GM23338 (cell line): ENCODE measurements around the gene NUBPL. TPM values are rescaled to one million over a fixed set of nuclear protein-coding genes. Genes with fewer than 3 reads are reported as not detected.
"Not testable (repeated sequence)": the region's sequence is repeated elsewhere in the genome, so short reads cannot be mapped to it uniquely, and the experiment has no call there.

Experiments
- ATAC-seq: fragments of 200-7000 bp; cut with Tn5 transposase; 3 replicates; pipeline ENCODE4 v1.9.1; 2020
- DNase-seq: peaks from one replicate; pipeline ENCODE4 v3.0.0-alpha.2; 2015; ENCODE audit warnings: low spot score
- H2AFZ ChIP-seq: fragments of 200-600 bp; sonication (generic); 2 replicates; pipeline ENCODE4 v1.8.0; 2016; ENCODE audit warnings: antibody characterized with exemption, mild to moderate bottlenecking, moderate library complexity
- H3F3A ChIP-seq: fragments of 200-600 bp; sonication (generic); replicated peaks from 2 replicates; pipeline ENCODE4 v1.8.0; 2017; ENCODE audit warnings: antibody characterized with exemption, mixed run types, low read depth
- H3K27ac ChIP-seq: fragments of 200-600 bp; sonication (generic); 2 replicates; pipeline ENCODE4 v1.6.1; 2016; ENCODE audit warnings: low read depth
- H3K27me3 ChIP-seq: fragments of 200-600 bp; sonication (generic); 2 replicates; pipeline ENCODE4 v1.8.0; 2016; ENCODE audit warnings: mild to moderate bottlenecking, mixed run types, moderate library complexity; ENCODE audit not compliant: insufficient read depth
- H3K36me3 ChIP-seq: fragments of 200-600 bp; sonication (generic); 2 replicates; pipeline ENCODE4 v1.8.0; 2016; ENCODE audit warnings: mild to moderate bottlenecking; ENCODE audit not compliant: insufficient read depth
- H3K4me1 ChIP-seq: fragments of 200-600 bp; sonication (generic); 2 replicates; pipeline ENCODE4 v1.8.0; 2016; ENCODE audit warnings: mild to moderate bottlenecking, moderate library complexity; ENCODE audit not compliant: insufficient read depth
- H3K4me2 ChIP-seq: fragments of 200-600 bp; sonication (generic); 2 replicates; pipeline ENCODE4 v1.7.1; 2017; ENCODE audit warnings: mixed run types
- H3K4me3 ChIP-seq: fragments of 200-600 bp; sonication (generic); 2 replicates; pipeline ENCODE4 v1.6.1; 2016; ENCODE audit warnings: mixed run types
- H3K79me2 ChIP-seq: fragments of 200-600 bp; sonication (generic); replicated peaks from 2 replicates; pipeline ENCODE4 v1.8.0; 2017; ENCODE audit warnings: mild to moderate bottlenecking; ENCODE audit not compliant: insufficient read depth
- H3K9me2 ChIP-seq: fragments of 200-600 bp; sonication (generic); 2 replicates; pipeline ENCODE4 v1.8.0; 2017; ENCODE audit not compliant: insufficient read depth
- H4K20me1 ChIP-seq: fragments of 200-600 bp; sonication (generic); replicated peaks from 2 replicates; pipeline ENCODE4 v1.8.0; 2017; ENCODE audit warnings: mild to moderate bottlenecking; ENCODE audit not compliant: insufficient read depth
- H3K27ac Mint-ChIP-seq: 2 replicates; pipeline ENCODE4 v1.8.0; 2020; ENCODE audit warnings: inconsistent platforms, mild to moderate bottlenecking, moderate library complexity, mixed read lengths
- H3K27me3 Mint-ChIP-seq: 3 replicates; pipeline ENCODE4 v1.8.0; 2022; ENCODE audit warnings: low read depth, mild to moderate bottlenecking, moderate library complexity, mixed read lengths, inconsistent platforms; ENCODE audit not compliant: insufficient read depth, poor library complexity
- H3K36me3 Mint-ChIP-seq: 3 replicates; pipeline ENCODE4 v1.8.0; 2021; ENCODE audit warnings: low read depth, mild to moderate bottlenecking, inconsistent platforms, moderate library complexity, mixed read lengths
- H3K4me1 Mint-ChIP-seq: 3 replicates; pipeline ENCODE4 v1.8.0; 2020; ENCODE audit warnings: mild to moderate bottlenecking, inconsistent platforms, mixed read lengths
- H3K4me3 Mint-ChIP-seq: 3 replicates; pipeline ENCODE4 v1.8.0; 2021; ENCODE audit warnings: moderate library complexity, mild to moderate bottlenecking, inconsistent platforms, mixed read lengths
- H3K9me3 Mint-ChIP-seq: 3 replicates; pipeline ENCODE4 v1.8.0; 2020; ENCODE audit warnings: moderate library complexity, mild to moderate bottlenecking, inconsistent platforms, mixed read lengths
- EZH2 ChIP-seq: fragments of 200-600 bp; sonication (generic); IDR thresholded peaks from one replicate; pipeline ENCODE4 v1.8.0; 2017; ENCODE audit warnings: antibody characterized with exemption, mild to moderate bottlenecking, low read depth; ENCODE audit not compliant: unreplicated experiment
- POLR2AphosphoS5 ChIP-seq: IDR thresholded peaks from 2 replicates; pipeline ENCODE4 v1.6.1; 2016; ENCODE audit warnings: antibody characterized with exemption, low read depth
- ZNF114 ChIP-seq: fragments of 250-450 bp; sonication (Bioruptor Pico); IDR thresholded peaks from 2 replicates; pipeline ENCODE4 v1.5.0; 2020; ENCODE audit warnings: mild to moderate bottlenecking, moderate library complexity
- ZNF331 ChIP-seq: fragments of 250-450 bp; sonication (Bioruptor Pico); IDR thresholded peaks from 2 replicates; pipeline ENCODE4 v1.5.0; 2020; ENCODE audit warnings: low read depth, mild to moderate bottlenecking, moderate library complexity
- polyA plus RNA-seq: library from polyadenylated mRNA; unstranded; fragments of >200 nt; fragmentation: Nextera tagmentation; extraction: Ambion mirVana; gene quantifications from 2 replicates; pipeline ENCODE4 v1.2.1, GENCODE V29; 2016
- total RNA-seq: library from RNA; depleted of rRNA; stranded (reverse); fragments of >200 nt; shearing (Covaris generic); gene quantifications from 2 replicates; pipeline ENCODE4 v1.2.3, GENCODE V29; 2014

The NUBPL gene
- total and polyA plus RNA-seq, 2 experiments from 2014 or later: 6.1 to 20.7 TPM

DNA sequence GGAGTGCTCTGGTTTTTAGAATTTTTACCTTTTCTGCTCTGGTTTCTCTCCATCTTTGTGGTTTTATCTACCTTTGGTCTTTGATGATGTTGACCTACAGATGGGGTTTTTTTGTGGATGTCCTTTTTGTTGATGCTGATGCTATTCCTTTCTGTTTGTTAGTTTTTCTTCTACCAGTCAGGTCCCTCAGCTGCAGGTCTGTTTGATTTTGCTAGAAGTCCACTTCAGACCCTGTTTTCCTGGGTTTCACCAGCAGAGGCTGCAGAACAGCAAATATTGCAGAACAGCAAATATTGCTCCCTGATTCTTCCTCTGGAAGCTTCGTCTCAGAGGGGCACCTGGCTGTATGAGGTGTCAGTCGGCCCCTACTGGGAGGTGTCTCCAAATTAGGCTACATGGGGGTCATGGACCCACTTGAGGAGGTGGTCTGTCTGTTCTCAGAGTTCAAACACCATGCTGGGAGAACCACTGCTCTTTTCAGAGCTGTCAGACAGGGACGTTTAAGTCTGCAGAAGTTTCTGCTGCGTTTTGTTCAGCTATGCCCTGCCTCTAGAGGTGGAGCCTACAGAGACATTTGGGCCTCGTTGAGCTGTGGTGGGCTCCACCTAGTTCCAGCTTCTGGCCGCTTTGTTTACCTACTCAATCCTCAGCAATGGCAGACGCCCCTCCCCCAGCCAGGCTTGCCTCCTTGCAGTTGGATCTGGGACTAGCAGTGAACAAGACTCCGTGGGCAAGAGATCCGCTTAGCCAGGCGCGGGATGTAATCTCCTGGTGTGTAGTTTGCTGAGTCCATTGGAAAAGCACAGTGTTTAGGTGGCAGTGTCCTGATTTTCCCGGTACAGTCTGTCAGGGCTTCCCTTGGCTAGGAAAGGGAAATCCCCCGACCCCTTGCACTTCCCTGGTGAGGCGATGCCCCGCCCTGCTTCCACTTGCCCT is 250.8 kb downstream of the NUBPL start:
- not testable (repeated sequence) for H3K4me1 ChIP-seq, ATAC-seq, H3K79me2 ChIP-seq, H2AFZ ChIP-seq, H3K27ac ChIP-seq, H3K27me3 Mint-ChIP-seq, H4K20me1 ChIP-seq, H3K27me3 ChIP-seq, H3F3A ChIP-seq, H3K4me3 Mint-ChIP-seq, H3K9me2 ChIP-seq, H3K4me3 ChIP-seq, H3K4me2 ChIP-seq, H3K36me3 Mint-ChIP-seq, H3K4me1 Mint-ChIP-seq, H3K27ac Mint-ChIP-seq, H3K36me3 ChIP-seq
- H3K9me3 Mint-ChIP-seq: peaks cover 23% of the 10 kb centered on the region
- peak; percentile 17 for DNase-seq

DNA sequence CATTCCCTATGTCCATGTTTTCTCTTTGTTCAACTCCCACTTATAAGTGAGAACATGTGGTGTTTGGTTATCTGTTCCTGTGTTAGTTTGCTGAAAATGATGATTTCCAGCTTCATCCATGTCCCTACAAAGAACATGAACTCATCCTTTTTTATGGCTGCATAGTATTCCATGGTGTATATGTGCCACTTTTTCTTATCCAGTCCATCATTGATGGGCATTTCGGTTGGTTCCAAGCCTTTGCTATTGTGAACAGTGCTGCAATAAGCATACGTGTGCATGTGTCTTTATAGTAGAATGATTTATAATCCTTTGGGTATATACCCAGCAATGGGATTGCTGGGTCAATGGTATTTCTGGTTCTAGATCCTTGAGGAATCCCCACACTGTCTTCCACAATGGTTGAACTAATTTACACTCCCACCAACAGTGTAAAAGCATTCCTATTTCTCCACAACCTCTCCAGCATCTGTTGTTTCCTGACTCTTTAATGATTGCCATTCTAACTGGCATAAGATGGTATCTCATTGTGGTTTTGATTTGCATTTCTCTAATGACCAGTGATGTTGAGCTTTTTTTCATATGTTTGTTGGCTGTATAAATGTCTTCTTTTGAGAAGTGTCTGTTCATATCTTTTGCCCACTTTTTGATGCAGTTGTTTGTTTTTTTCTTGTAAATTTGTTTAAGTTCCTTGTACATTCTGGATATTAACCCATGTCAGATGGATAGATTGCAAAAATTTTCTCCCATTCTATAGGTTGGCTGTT is 252.7 kb downstream of the NUBPL start:
- H3K4me1 ChIP-seq, ATAC-seq, DNase-seq, H3K9me2 ChIP-seq, H2AFZ ChIP-seq, H3K27ac ChIP-seq, H3K27me3 ChIP-seq, H3K4me2 ChIP-seq, H3K36me3 Mint-ChIP-seq, H3K4me1 Mint-ChIP-seq, H4K20me1 ChIP-seq, H3K36me3 ChIP-seq, H3F3A ChIP-seq, H3K27ac Mint-ChIP-seq, H3K4me3 ChIP-seq, H3K27me3 Mint-ChIP-seq, H3K79me2 ChIP-seq, H3K4me3 Mint-ChIP-seq: not testable (repeated sequence)
- peaks cover 24% of the 10 kb centered on the region for H3K9me3 Mint-ChIP-seq

DNA sequence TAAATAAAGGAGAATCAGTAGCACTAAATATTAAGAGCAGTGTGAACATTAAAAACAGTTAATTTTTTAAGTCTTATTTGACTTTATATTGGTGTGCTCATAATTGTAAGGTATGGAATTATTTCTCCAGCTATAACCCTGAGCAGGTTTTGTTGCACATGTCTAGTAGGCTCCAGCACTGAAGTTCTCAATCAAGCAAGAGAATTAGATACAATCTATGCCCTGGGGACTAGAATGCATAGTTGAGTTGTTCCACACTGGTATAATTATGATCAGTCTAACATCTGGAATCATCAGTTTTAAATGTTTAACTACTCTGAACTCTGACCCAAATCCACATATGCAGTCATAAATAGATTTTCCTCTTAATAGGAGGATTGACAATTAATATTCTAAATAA is 258.1 kb downstream of the NUBPL start:
- Mint-ChIP-seq H3K27me3 (peaks cover 1% of the 10 kb centered on the region), H3K36me3 (peaks cover 3% of the 10 kb centered on the region; the same call in 2 of the 3 replicates), H3K4me1 (no peaks in the 10 kb centered on the region), H3K27ac (no peak overlapping the region), H3K4me3 (no peak overlapping the region), H3K9me3 (peaks cover 17% of the 10 kb centered on the region)
- H2AFZ ChIP-seq: no peak overlapping the region
- no peaks in the 10 kb centered on the region for H3K4me1 ChIP-seq
- no peaks in the 10 kb centered on the region for H3K79me2 ChIP-seq
- ATAC-seq: no peak
- H3K4me2 ChIP-seq: no peak overlapping the region
- no peak for DNase-seq
- TF ChIP-seq POLR2AphosphoS5 (no peak), ZNF114 (no peak), ZNF331 (no peak)
- no peaks in the 10 kb centered on the region for H3K27me3 ChIP-seq
- no peaks in the 10 kb centered on the region for H4K20me1 ChIP-seq
- no peaks in the 10 kb centered on the region for H3K9me2 ChIP-seq
- H3F3A ChIP-seq: no peaks in the 10 kb centered on the region
- H3K36me3 ChIP-seq: no peaks in the 10 kb centered on the region
- no peak overlapping the region for H3K4me3 ChIP-seq
- no peak overlapping the region for H3K27ac ChIP-seq

DNA sequence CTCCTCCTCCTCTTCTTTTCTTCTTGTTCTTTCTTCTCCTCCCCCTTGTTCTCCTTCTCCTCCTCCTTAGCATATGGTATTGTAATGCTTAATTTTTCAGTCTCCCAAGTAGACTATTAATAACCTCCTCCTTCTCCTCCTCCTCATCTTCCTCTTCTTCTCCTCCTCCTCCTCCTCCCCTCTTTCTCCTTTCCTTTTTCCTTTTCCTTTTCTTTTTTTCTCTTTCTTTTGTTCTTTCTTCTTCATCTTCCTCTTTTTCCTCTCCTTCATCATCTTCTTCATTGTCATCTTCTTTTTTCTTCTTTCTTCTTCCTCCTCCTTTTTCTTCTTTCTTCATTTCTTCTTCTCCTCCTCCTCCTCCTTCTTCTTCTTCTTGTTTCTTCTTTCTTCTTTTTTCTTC is 264.3 kb downstream of the NUBPL start:
- ATAC-seq (no peak), DNase-seq (no peak)
- Mint-ChIP-seq H3K27me3 (no peaks in the 10 kb centered on the region), H3K4me3 (no peak overlapping the region), H3K9me3 (no peaks in the 10 kb centered on the region; the same call in 2 of the 3 replicates), H3K4me1 (no peaks in the 10 kb centered on the region), H3K27ac (no peak overlapping the region), H3K36me3 (no peaks in the 10 kb centered on the region; the same call in 2 of the 3 replicates)
- Histone ChIP-seq H2AFZ (no peak overlapping the region), H3F3A (no peaks in the 10 kb centered on the region), H3K79me2 (no peaks in the 10 kb centered on the region), H3K27me3 (no peaks in the 10 kb centered on the region), H3K36me3 (no peaks in the 10 kb centered on the region), H4K20me1 (no peaks in the 10 kb centered on the region), H3K4me2 (no peak overlapping the region), H3K4me1 (no peaks in the 10 kb centered on the region), H3K27ac (no peak overlapping the region), H3K9me2 (0 out of 2 replicates have a peak, but pooled peaks cover 3% of the 10 kb centered on the region), H3K4me3 (no peak overlapping the region)
- no peak for TF ChIP-seq EZH2
